Choroid plexus epithelial cell (primary cell): ENCODE results near the gene SMG6.

ENCODE experiments used
- DNase-seq: peaks from one replicate; pipeline ENCODE4 v3.0.0-alpha.2; 2010; ENCODE audit warnings: low read depth
- H3K4me3 ChIP-seq: 2 replicates; pipeline ENCODE4 v1.5.1; 2011; ENCODE audit warnings: low read depth, mild to moderate bottlenecking, control low read depth, low read length, moderate library complexity
- TF ChIP-seq, protein P1 (sequence below): conservative IDR thresholded peaks from 2 replicates; pipeline ENCODE4 v1.5.1; 2011; ENCODE audit warnings: low read depth, mild to moderate bottlenecking, control low read depth, inconsistent platforms, low read length, moderate library complexity

SMG6 gene

DNA sequence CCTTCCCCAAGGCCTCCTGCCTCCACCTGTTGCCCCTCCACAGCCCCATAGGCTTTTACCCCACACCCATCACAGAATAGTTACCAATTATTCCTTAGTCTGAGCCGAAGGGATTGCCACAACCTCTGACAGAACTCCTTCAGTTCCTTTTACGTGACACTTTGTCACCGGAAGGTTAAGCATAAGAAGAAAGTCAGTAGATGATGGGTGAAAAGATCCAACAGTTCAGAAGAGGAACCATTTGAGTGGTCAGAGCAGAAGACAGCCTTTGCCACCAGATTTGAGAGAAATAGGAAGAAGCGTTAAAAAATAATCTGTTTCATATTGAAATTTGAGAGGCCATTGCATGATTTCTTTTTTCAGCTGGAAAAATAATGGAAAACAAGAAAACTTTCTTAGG is 1.3 kb upstream of the SMG6 start:
- no peak for DNase-seq
- TF ChIP-seq, protein P1, sequence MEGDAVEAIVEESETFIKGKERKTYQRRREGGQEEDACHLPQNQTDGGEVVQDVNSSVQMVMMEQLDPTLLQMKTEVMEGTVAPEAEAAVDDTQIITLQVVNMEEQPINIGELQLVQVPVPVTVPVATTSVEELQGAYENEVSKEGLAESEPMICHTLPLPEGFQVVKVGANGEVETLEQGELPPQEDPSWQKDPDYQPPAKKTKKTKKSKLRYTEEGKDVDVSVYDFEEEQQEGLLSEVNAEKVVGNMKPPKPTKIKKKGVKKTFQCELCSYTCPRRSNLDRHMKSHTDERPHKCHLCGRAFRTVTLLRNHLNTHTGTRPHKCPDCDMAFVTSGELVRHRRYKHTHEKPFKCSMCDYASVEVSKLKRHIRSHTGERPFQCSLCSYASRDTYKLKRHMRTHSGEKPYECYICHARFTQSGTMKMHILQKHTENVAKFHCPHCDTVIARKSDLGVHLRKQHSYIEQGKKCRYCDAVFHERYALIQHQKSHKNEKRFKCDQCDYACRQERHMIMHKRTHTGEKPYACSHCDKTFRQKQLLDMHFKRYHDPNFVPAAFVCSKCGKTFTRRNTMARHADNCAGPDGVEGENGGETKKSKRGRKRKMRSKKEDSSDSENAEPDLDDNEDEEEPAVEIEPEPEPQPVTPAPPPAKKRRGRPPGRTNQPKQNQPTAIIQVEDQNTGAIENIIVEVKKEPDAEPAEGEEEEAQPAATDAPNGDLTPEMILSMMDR, result no peak

DNA sequence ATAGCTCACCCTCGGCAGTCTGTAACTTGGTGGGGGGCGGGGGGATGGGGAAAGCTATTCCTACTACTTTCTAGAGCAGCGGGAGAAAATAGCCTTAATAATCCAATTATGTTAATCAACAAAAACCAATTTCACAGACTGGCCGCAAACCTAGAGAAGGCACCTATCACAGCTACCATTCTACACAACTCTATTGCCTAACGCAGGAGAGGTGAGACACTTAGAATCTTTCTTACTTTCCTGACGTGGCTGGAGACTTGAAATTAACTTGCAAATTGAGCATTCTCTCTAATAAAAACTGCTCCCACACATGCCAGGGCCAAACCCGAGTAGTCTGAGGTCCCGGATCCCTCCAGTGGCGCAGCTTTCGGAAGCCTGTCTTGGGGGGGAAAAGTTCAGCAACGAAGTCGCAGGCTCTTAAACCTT is 794 bp downstream of the SMG6 start:
- peak; percentile 40 for DNase-seq
- peak overlapping the region; percentile 96 for H3K4me3 ChIP-seq
- TF ChIP-seq, protein P1, result no peak

More for the DNA sequence above, 1.3 kb upstream of the SMG6 start:
- H3K4me3 ChIP-seq, result no peak overlapping the region

DNA sequence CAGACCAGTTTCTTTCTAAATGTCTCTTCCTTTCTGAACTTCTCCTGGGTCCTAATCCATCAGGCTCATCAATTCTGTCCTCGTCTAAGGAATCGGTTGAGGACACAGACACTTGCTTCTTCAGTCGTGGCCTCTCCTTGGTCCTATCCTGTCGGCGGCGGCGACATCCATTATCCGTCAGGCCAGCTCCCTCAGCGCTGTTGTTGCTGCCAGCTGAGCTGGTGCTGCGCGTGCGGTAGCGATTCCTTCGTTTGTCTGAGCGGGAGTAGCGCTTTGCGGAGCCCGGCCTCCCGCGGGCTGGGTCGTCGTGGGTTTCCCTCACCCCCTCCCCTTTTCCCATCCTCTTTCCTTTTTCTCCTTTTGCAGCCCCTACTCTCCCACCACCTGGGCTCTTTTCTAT is 3.8 kb downstream of the SMG6 start:
- no peak for DNase-seq
- TF ChIP-seq, protein P1, result no peak
- no peak overlapping the region for H3K4me3 ChIP-seq

DNA sequence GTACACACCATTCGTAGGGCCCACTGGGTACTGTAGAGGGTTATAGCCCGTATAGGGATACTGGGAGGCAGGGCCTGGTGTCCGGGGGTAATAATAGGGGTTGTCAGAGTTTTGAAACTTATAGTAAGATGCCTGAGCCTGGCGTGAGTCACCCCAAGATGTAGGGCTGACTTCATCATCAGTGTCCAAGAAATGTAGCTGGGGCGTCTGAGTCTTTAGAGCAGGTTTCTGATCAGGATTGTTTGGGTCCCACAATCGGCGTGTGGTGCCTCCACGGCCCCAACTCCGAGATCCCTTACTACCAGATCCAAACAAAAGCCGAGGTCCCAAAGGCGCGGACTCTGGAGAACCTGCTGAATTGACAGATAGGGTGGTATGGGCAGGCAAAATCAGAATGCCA is 4.4 kb downstream of the SMG6 start:
- TF ChIP-seq, protein P1, result no peak
- no peak overlapping the region for H3K4me3 ChIP-seq
- no peak for DNase-seq

DNA sequence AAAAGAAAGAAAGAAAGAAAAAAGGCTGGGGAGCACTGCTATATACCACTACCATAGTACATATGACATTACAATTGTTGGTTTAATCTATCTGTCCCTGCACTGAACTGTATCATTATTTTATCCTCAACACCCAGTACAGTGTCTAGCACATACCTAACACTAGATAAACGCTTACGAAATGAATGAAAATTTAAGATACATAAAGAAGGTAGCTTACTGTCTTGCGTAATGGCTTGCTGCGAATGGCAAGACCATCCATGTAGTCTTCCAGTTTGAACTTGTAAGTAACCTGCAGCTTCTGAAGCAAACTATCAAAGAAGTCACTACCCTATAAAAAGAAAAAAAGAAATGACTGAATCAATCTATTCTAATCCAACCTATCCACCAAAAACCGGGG is 6.6 kb downstream of the SMG6 start:
- no peak overlapping the region for H3K4me3 ChIP-seq
- DNase-seq, result no peak
- TF ChIP-seq, protein P1, result no peak

DNA sequence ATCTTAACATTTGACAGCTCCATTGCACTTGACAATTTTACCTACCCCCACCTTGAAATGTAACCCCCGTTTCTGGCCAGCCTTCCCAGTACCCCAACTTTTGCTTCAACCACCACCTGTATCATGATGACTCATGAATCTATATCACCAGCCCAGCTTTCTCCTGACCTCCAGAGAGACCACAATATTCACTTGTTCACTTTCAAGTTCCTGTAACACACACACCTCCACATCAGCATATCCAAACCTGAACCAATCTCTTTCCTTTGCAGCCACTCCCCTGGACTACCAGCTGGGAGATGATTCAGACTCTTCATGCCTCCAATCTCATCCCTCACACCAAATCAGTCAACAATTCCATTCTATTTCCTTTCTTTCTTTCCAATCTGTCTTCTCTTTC is 8.0 kb downstream of the SMG6 start:
- DNase-seq, result peak; percentile 23
- TF ChIP-seq, protein P1, result no peak
- no peak overlapping the region for H3K4me3 ChIP-seq

DNA sequence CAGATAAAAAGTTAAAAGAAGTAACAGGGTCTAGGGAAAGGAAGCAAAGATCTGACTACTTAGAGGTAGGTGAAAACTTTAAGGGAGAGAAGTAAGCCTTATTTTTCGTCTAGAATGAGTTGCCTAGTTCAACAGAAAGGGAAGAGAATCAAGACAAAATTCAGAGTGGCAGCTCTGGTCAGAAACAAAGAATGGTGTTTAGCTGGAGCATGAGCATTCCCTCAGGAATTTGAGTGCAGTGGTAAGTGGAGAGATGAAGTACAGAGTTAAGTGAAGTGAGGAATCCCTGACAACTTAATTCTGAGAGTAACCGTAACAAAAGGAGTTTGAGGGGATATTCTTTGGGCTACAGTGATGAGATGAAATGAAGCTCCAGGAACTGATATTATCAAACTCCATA is 11.5 kb downstream of the SMG6 start:
- TF ChIP-seq, protein P1, result no peak
- no peak overlapping the region for H3K4me3 ChIP-seq
- peak; percentile 32 for DNase-seq
